Osteoblast (primary cell): Measurements from ENCODE around the gene REXO4. TPM values are rescaled to one million over a fixed set of nuclear protein-coding genes. Genes with fewer than 3 reads are reported as not detected.

Experiments
- DNase-seq: peaks from one replicate; pipeline ENCODE4 v3.0.0; 2011; ENCODE audit warnings: low spot score, mixed read lengths; ENCODE audit not compliant: insufficient read length; ENCODE audit errors: missing footprints
- H2AFZ ChIP-seq: 2 replicates; pipeline ENCODE4 v1.6.0; 2011; ENCODE audit warnings: mild to moderate bottlenecking, low read length
- H3K27ac ChIP-seq: 2 replicates; pipeline ENCODE4 v1.5.1; 2011; ENCODE audit warnings: mild to moderate bottlenecking, low read depth, low read length, moderate library complexity
- H3K27me3 ChIP-seq: 2 replicates; pipeline ENCODE4 v1.6.0; 2012; ENCODE audit warnings: mild to moderate bottlenecking, control low read depth, inconsistent platforms, low read length, moderate library complexity; ENCODE audit not compliant: insufficient read depth
- H3K36me3 ChIP-seq: 2 replicates; pipeline ENCODE4 v1.5.1; 2011; ENCODE audit warnings: mild to moderate bottlenecking, low read length, control low read depth, moderate library complexity; ENCODE audit not compliant: insufficient read depth
- H3K4me1 ChIP-seq: 2 replicates; pipeline ENCODE4 v1.5.1; 2011; ENCODE audit warnings: mild to moderate bottlenecking, low read length, control low read depth, moderate library complexity; ENCODE audit not compliant: insufficient read depth
- H3K4me2 ChIP-seq: 2 replicates; pipeline ENCODE4 v1.6.0; 2011; ENCODE audit warnings: mild to moderate bottlenecking, low read length; ENCODE audit not compliant: insufficient read depth
- H3K4me3 ChIP-seq: fragments of 200-600 bp; sonication (generic); 3 replicates; pipeline ENCODE4 v1.5.1; 2012; ENCODE audit warnings: mild to moderate bottlenecking, low read length, inconsistent platforms; ENCODE audit not compliant: insufficient read depth
- H3K79me2 ChIP-seq: 2 replicates; pipeline ENCODE4 v1.6.0; 2012; ENCODE audit warnings: mild to moderate bottlenecking, low read length, control low read depth, inconsistent platforms; ENCODE audit not compliant: insufficient read depth
- H3K9me3 ChIP-seq: 2 replicates; pipeline ENCODE4 v1.5.1; 2011; ENCODE audit warnings: low read depth, low read length, control low read depth
- H4K20me1 ChIP-seq: 2 replicates; pipeline ENCODE4 v1.6.0; 2012; ENCODE audit warnings: mild to moderate bottlenecking, low read length, control low read depth; ENCODE audit not compliant: insufficient read depth
- CTCF ChIP-seq: IDR thresholded peaks from 2 replicates; pipeline ENCODE4 v1.5.1; 2011; ENCODE audit warnings: mild to moderate bottlenecking, low read depth, low read length, moderate library complexity; ENCODE audit errors: extremely low read depth
- total RNA-seq: library from RNA; depleted of rRNA; stranded (reverse); fragments of >200 nt; gene quantifications from 2 replicates; pipeline ENCODE4 v1.2.3, GENCODE V29; 2012

REXO4 gene
- total RNA-seq, 1 donor: 11.9 TPM

- Histone ChIP-seq H3K9me3 (no peaks in the 10 kb centered on the region), H3K27me3 (no peaks in the 10 kb centered on the region), H3K4me2 (peak within 1 kb of the TSS; percentile 91), H2AFZ (peak within 1 kb of the TSS; percentile 50), H3K27ac (peak within 1 kb of the TSS; percentile 57), H4K20me1 (peaks cover 36% of the 10 kb centered on the region), H3K36me3 (peaks cover 41% of the 10 kb centered on the region), H3K79me2 (peaks cover 60% of the 10 kb centered on the region), H3K4me1 (peaks cover 25% of the 10 kb centered on the region), H3K4me3 (peak within 1 kb of the TSS; percentile 88)
- no peak for TF ChIP-seq CTCF
- DNase-seq: peak; percentile 99
Observed at GRCh38 chr9:133356391-133357091, 61.3 kb downstream of the REXO4 start, which contains the start of the genes SURF1 and SURF2. SURF1 (minus strand) TSS chr9:133356487; CDS start chr9:133356453, 34 bp downstream. SURF2 (plus strand) TSS chr9:133356550; CDS start chr9:133356593, 43 bp downstream.

Other genes with a start within 250 kb of the REXO4 start
- gene OBP2B, start 208.8 kb downstream of the REXO4 start, total RNA-seq: not detected in 2 replicates
- gene ABO, start 142.8 kb downstream of the REXO4 start, total RNA-seq: not detected in 2 replicates
- gene SURF6, start 81.8 kb downstream of the REXO4 start, total RNA-seq: 5.9 and 7.6 TPM in 2 replicates
- gene MED22, start 69.9 kb downstream of the REXO4 start, total RNA-seq: 14.5 and 15.3 TPM in 2 replicates
- gene RPL7A, start 69.8 kb downstream of the REXO4 start, total RNA-seq: 1,638 and 1,763 TPM in 2 replicates
- gene SURF1, start 61.5 kb downstream of the REXO4 start, total RNA-seq: 21.0 and 24.8 TPM in 2 replicates
- gene SURF2, start 61.5 kb downstream of the REXO4 start, total RNA-seq: 10.3 and 15.2 TPM in 2 replicates
- gene SURF4, start 42.0 kb downstream of the REXO4 start, total RNA-seq: 366 and 392 TPM in 2 replicates
- gene STKLD1, start 41.6 kb downstream of the REXO4 start, total RNA-seq: 0.72 and 1.2 TPM in 2 replicates
- 1.2 and 1.4 TPM in 2 replicates for gene ADAMTS13, start 4.4 kb upstream of the REXO4 start, total RNA-seq
- gene CACFD1, start 42.0 kb upstream of the REXO4 start, total RNA-seq: 8.0 and 9.0 TPM in 2 replicates
- 25.3 TPM in 2 replicates for gene SLC2A6, start 61.1 kb upstream of the REXO4 start, total RNA-seq
- gene MYMK, start 106.9 kb upstream of the REXO4 start, total RNA-seq: not detected in 2 replicates
- gene ADAMTSL2, start 116.7 kb upstream of the REXO4 start, total RNA-seq: under 0.01 and 0.29 TPM in 2 replicates
- not detected in 2 replicates for gene FAM163B, start 191.4 kb upstream of the REXO4 start, total RNA-seq
- not detected in 2 replicates for gene DBH, start 218.4 kb upstream of the REXO4 start, total RNA-seq